Motor neuron (in vitro differentiated cells): Measurements from ENCODE around the gene ATP2A3. TPM values are rescaled to one million over a fixed set of nuclear protein-coding genes. Genes with fewer than 3 reads are reported as not detected.
"Not testable (repeated sequence)": the region's sequence is repeated elsewhere in the genome, so short reads cannot be mapped to it uniquely, and the experiment has no call there.

ENCODE experiments used
- ATAC-seq, 8 experiments: fragments of 200-7000 bp; cut with Tn5 transposase; replicated peaks in 6 of 8; 2 replicates each; pipeline ENCODE4 v1.8.0; 2021; ENCODE audit warnings: mild to moderate bottlenecking in 8 of 8, moderate library complexity in 8 of 8
- H3K27ac ChIP-seq, 2 donors: fragments of 250-450 bp; sonication (Bioruptor Pico); 2 replicates each; pipeline ENCODE4 v1.9.0; 2021; ENCODE audit warnings: antibody characterized with exemption in 2 of 2, mild to moderate bottlenecking in 2 of 2, moderate library complexity in 1 of 2
- H3K4me1 ChIP-seq, 2 donors: fragments of 250-450 bp; sonication (Bioruptor Pico); replicated peaks in 1 of 2; 2 replicates each; pipeline ENCODE4 v1.6.1; 2021; ENCODE audit warnings: antibody characterized with exemption in 2 of 2, mild to moderate bottlenecking in 2 of 2, moderate library complexity in 1 of 2
- H3K4me3 ChIP-seq, 5 donors: fragments of 250-450 bp; sonication (Bioruptor Pico); 2 replicates each; pipeline ENCODE4 v1.9.0; 2021; ENCODE audit warnings: antibody characterized with exemption in 5 of 5, mild to moderate bottlenecking in 5 of 5, moderate library complexity in 4 of 5
- WGBS, 10 experiments: fragments of 450-650 bp; shearing (Covaris generic); methylation state at CpG; one replicate each; pipeline ENCODE4 v1.0.0; 2022; 5-methylcytosine and 5-hydroxymethylcytosine counted together
- in situ Hi-C, 9 experiments: fragments of 400-800 bp; cut with MboI; loops; one replicate each; pipeline ENCODE4 v1.15.0; 2021; ENCODE audit warnings: low sequenced_read_pairs in 9 of 9, low pct_unique_long_range_greater_than_20kb in 2 of 9; ENCODE audit not compliant: unreplicated experiment in 9 of 9
- total RNA-seq, 8 experiments: library from RNA; unstranded; fragments of 300-600 nt; gene quantifications; 2 replicates each; pipeline versions ENCODE4 v1.2.3 to v1.2.4, GENCODE V29; 2022

The ATP2A3 gene
- total RNA-seq, 8 experiments from 2014 or later = 0.07 to 3.9 (median 1.00) TPM

DNA sequence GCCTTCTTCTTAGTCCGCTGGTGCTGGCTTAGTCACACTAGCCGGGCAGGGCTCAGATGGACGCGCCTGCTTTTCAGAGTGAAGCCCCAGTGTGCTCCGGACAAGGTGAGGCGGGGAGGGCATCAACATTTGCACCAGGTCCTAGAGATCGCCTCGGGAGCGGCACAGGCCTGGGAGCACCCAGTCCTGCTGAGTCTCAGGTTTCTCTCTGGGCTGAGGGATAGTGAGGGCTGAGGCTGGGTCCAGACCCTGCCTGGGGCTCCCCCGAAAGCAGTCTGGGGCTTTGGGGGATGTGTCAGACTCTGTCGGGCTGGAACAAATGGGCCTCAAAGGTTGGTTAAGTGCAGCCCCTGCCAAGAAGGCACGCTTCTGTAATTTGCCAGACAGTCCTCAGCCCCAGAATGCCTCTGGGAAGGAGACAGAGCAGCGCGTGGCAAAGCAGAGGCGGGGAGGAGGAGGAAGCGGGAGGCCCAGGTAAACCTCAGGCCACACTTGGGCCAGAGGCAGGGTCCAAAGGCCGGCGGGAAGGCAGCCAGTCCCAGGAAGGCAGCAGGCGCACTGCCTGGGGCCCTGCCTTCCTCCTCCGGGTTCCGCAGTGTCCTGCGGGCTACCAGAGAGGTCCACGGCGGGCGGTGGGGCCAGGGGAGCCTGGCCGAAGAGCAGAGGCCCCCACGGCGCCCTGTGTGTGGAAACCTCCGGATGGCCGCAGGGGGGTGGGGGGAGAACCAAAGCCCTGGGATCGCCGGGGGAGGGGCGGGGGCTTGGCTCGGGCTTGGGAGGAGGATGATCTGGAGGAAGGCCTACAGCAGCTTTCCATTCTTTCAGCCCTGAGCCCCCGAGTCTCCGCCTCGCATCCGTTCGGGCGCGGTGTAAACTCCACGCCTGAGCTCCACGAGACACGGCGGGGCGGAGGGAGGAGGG lies 39.5 kb upstream of the ATP2A3 start:
- no peaks in the 10 kb centered on the region for H3K4me1 ChIP-seq
- peak in 5 of 8 experiments; percentile 4 to 21 (median 16) for ATAC-seq
- no peak overlapping the region for H3K27ac ChIP-seq
- 75 to 100% (median 92%) methylated on average over 1 to 7 of the region's 46 CpGs; no CpG with 5 or more reads in 4 of the 10 experiments for WGBS, 10 experiments
- H3K4me3 ChIP-seq = no peak overlapping the region
- in situ Hi-C loops = loop anchor here in 1 of 9 experiments (10.0 kb wide), 1 partner anchor 89 kb away; the partner anchor contains the start of gene P2RX1

DNA sequence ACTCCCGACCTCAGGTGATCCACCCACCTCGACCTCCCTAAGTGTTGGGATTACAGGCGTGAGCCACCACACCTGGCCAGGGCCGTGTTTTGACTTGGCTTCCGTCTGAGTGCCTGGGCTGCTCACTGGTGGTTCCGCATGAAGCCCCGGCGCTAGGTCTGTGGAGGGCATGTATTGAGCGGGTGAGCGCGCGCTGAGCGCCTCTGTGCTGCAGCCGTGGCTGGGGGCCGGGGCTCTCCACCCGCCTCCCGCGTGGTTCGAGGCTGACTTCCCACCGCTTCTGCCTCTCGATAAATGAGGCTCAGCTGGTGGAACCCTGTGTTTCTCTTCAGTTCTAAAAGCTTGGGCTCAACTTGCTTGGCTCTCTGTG lies 38.9 kb upstream of the ATP2A3 start:
- no peak overlapping the region for H3K27ac ChIP-seq
- H3K4me3 ChIP-seq = no peak overlapping the region
- H3K4me1 ChIP-seq = no peaks in the 10 kb centered on the region
- in situ Hi-C loops = loop anchor here in 1 of 9 experiments (10.0 kb wide), 1 partner anchor 88 kb away; the partner anchor contains the start of gene P2RX1
- ATAC-seq = peak in 1 of 8 experiments; percentile 11
- WGBS, 10 experiments = 80 to 97% (median 94%) methylated on average over 1 to 7 of the region's 21 CpGs; no CpG with 5 or more reads in 5 of the 10 experiments

DNA sequence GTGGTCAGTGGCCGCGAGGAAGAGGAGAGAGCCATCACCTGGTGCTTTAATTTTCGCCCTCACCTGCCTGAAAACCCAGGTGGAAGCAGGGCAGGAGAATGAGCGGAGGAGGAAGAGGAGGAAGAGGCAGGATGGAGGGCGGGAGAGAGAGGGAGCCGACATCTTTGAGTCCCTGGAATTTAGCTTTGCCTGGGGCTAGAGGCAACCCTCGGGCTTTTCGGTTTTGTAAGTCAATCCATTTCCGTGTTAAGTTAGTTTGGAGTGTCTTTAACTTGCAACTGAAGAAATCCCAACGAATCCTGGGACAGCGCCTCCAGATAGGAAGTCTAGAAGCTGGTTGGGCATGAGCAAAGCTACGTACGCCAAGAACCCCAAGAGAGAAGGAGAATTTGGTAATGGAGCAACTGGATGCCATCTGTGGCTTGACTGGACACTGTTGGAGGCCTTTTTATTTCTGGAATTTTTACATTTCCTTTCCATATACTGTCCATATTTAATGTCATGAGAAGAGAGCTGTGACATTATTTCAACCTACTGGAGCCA lies 36.9 kb upstream of the ATP2A3 start:
- ATAC-seq = no peak
- 67 to 100% (median 80%) methylated on average over 1 to 5 of the region's 13 CpGs; no CpG with 5 or more reads in 2 of the 10 experiments for WGBS, 10 experiments
- no peaks in the 10 kb centered on the region for H3K4me1 ChIP-seq
- H3K27ac ChIP-seq = no peak overlapping the region
- H3K4me3 ChIP-seq = no peak overlapping the region
- in situ Hi-C loops = loop anchor here in 1 of 9 experiments (10.0 kb wide), 1 partner anchor 86 kb away; the partner anchor contains the start of gene P2RX1

DNA sequence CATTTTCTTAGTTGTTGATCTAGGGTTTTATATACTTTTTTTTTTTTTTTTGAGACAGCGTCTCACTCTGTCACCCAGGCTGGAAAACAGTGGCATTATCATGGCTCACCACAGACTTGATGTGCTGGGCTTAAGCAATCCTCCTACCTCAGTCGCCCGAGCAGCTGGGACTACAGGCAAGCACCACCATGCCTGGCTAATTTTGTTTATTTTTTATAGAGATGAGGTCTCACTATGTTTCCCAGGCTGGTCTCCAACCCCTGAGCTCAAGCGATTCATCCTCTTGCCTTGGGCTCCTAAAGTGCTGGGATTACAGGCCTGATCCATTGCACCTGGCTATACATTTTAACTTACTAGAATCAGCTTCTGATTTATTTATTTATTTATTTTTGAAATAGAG lies 34.2 kb upstream of the ATP2A3 start:
- ATAC-seq = no peak

DNA sequence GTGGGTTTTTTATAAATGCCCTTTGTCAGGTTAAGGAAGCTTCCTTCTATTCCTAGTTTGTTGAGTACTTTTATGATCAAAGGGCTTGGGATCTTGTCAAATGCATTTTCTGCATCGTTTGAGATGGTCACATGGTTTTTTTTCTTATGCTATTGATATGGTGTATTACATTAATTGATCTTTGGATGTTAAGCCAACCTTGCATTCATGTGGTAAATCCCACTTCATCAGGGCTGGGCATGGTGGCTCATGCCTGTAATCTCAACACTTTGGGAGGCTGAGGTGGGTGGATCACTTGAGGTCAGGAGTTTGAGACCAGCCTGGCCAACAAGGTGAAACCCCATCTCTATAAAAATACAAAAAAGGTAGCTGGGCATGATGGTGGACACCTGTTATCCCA lies 30.8 kb upstream of the ATP2A3 start:
- WGBS, 10 experiments = 0 to 60% (median 39%) methylated on average over 1 of the region's 1 CpG; no CpG with 5 or more reads in 4 of the 10 experiments
- Histone ChIP-seq H3K4me3 (no peak overlapping the region), H3K27ac (no peak overlapping the region), H3K4me1 (no peaks in the 10 kb centered on the region)
- in situ Hi-C loops = no loop called here
- no peak for ATAC-seq

More for the DNA sequence above, 34.2 kb upstream of the ATP2A3 start:
- WGBS, 10 experiments = 47 to 100% (median 90%) methylated on average over 1 to 4 of the region's 4 CpGs
- no peak overlapping the region for H3K27ac ChIP-seq
- no peaks in the 10 kb centered on the region for H3K4me1 ChIP-seq
- no peak overlapping the region for H3K4me3 ChIP-seq
- in situ Hi-C loops = no loop called here

DNA sequence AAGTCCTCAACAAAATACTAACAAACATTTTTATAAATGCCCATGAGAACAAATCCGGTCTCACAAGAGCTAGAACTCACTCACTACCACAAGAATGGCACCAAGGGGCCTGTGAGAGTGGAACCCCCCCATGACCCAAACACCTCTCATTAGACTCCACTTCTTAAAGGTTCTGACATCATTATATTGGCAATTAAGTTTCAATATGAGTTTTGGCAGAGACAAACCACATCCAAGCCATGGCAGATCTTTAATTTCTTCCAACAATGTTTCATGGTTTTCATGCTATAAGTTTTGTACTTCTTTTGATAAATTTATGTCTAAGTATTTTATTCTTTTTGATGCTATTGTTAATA lies 30.0 kb upstream of the ATP2A3 start:
- in situ Hi-C loops = no loop called here
- H3K4me1 ChIP-seq = no peaks in the 10 kb centered on the region
- no peak overlapping the region for H3K4me3 ChIP-seq
- no peak overlapping the region for H3K27ac ChIP-seq
- 40 to 83% (median 75%) methylated on average over 1 of the region's 1 CpG; no CpG with 5 or more reads in 5 of the 10 experiments for WGBS, 10 experiments
- no peak for ATAC-seq

DNA sequence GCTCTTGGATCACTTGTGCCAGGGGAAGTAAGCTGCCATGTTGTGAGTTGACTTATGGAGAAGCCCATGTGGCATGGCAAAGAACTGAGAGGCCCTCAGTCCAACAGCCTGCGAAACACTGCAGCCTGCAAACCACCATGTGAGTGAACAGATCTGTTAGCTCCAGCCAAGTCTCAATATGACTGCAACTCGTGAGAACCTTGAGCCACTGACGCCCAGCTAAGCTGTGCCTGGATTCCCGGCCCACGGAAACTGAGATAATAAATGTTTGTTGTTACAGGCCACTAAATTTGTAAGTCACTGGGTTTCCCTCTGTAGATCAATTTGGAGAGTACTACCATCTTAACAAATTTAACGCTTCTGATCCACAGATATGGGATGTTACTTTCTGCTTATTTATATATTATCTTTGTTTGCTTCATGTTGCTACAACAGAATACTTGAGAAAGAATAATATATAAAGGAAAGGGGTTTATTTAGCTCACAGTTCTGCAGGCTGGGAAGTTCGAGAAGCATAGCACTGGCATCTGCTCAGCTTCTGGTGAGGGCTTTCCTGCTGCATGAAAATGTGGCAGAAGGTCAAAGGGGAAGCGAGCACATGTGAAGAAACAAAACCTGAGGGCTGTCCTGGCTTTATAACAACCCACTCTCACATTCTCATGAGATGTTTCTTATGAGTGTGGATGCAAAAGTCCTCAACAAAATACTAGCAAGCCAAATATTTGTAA lies 29.4 kb upstream of the ATP2A3 start:
- no peak for ATAC-seq
- Histone ChIP-seq H3K4me1 (no peaks in the 10 kb centered on the region), H3K4me3 (no peak overlapping the region), H3K27ac (no peak overlapping the region)
- in situ Hi-C loops = no loop called here
- WGBS, 10 experiments = 19 to 100% (median 76%) methylated on average over 1 to 8 of the region's 8 CpGs

DNA sequence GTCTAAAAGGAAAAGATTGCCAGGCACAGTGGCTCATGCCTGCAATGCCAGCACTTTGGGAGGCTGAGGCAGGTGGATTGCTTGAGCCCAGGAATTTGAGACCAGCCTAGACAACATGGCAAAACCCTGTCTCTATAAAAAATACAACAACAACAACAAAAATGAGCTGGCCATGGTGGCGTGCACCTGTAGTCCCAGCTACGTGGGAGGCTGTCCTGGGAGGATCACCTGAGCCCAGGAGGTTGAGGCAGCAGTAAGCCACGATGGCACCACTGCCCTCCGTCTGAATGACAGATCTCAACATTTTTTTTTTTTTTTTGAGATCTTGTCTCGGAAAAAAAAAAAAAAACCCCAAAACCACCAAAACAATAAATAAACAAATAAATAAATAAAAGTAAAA lies 28.1 kb upstream of the ATP2A3 start:
- no peak overlapping the region for H3K27ac ChIP-seq
- WGBS, 10 experiments = 47 to 97% (median 77%) methylated on average over 1 to 5 of the region's 5 CpGs; no CpG with 5 or more reads in 3 of the 10 experiments
- H3K4me3 ChIP-seq = no peak overlapping the region
- ATAC-seq = no peak
- H3K4me1 ChIP-seq = no peaks in the 10 kb centered on the region
- in situ Hi-C loops = no loop called here

DNA sequence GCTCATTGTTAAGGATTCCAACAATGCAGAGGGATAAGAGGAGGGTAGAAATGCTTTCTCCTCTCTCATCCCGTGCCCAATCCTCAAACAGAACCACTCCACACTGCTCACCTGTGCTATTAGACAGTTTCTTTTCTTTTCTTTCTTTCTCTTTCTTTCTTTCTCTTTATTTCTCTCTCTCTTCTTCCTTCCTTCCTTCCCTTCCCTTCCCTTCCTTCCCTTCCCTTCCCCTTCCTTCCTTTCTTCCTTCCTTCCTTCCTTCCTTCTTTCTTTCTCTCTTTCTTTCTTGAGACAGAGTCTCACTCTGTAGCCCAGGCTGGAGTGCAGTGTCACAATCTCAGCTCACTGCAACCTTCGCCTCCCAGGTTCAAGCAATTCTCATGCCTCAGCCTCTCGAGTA lies 27.5 kb upstream of the ATP2A3 start:
- 0 to 93% (median 81%) methylated on average over 1 to 3 of the region's 3 CpGs; no CpG with 5 or more reads in 1 of the 10 experiments for WGBS, 10 experiments

DNA sequence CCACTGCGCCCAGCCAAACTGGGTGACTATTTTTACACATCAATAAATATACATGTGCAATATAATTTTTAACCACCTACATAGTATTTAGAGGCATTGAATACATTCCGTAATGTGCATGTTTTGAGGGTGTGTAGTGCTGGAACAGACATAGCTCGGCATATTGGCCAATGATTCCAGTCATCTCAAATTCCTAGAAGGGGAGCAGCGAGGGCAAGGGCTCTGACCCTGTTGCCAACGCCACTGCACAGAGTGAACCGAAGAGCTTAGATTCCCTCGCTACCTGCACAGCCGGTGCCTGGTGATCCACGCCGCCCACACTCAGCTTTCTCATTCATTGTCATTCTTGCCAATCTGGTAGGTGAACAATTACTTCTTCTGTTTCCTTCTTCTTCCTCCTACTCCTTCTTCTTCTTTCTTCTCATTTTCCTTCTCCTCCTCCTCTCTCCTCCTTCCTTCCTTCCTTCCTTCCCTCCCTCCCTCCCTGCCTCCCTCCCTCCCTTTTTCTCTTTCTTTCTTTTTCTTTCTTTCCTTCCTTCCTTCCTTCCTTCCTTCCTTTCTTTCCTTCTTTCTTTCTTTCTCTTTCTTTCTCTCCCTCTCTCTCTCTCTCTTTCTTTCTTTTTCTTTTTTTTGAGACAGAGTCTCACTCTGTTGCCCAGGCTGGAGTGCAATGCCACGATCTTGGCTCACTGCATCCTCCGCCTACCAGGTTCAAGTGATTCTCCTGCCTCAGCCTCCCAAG lies 26.3 kb upstream of the ATP2A3 start:
- in situ Hi-C loops = no loop called here
- peak in 3 of 8 experiments; percentile 78 to 89 (median 85) for ATAC-seq
- Histone ChIP-seq H3K4me1 (no peaks in the 10 kb centered on the region), H3K27ac (no peak overlapping the region), H3K4me3 (no peak overlapping the region)
- 40 to 100% (median 89%) methylated on average over 1 to 6 of the region's 12 CpGs for WGBS, 10 experiments

More for the DNA sequence above, 27.5 kb upstream of the ATP2A3 start:
- H3K27ac ChIP-seq, H3K4me1 ChIP-seq, H3K4me3 ChIP-seq, ATAC-seq, in situ Hi-C loops: not testable (repeated sequence)

DNA sequence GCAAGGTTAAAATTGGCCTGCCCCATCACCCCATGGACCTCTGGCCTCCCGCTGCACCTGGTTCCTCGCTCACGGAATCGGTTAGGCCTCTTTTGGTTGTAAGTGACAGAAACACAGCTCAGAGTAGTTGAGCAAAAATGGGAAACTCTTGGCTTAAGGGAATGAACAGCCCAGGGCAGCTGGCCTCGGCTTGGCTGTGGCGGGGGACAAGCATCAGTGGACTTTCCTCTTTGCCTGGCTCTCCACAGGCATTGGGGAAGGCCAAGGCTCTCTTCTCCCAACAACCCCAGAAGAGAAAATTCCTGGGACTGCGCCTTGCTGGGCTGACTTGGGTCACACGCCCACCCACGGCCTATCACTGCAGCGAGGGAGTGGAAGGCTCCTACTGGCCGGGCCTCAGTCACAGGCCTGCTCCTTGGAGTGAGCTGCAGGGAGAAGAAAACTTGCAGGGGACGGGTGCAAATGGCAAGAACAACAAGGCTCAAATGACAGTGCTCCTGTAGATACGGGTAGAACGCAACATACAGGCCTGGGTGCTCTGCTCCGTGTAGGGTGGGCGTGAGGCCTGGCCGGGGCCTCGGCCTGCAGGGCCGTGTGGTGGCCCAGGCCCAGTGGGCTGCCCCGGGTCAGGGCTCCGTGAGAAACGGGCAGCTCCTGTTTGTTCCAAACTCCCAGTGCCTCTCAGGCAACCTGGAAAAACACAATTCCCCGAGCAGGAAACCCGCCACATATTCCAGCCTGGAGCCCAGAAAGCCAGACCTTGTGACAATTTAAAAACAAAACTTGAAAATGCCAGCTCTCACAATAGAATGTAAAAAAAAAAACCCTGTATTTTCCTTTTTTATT lies 25.0 kb upstream of the ATP2A3 start:
- in situ Hi-C loops = no loop called here

More for the DNA sequence above, 25.0 kb upstream of the ATP2A3 start:
- whole genome bisulfite sequencing, 10 experiments = 20 to 100% (median 86%) methylated on average over 1 to 14 of the region's 24 CpGs; no CpG with 5 or more reads in 1 of the 10 experiments
- H3K27ac ChIP-seq = no peak overlapping the region
- ATAC-seq = no peak
- H3K4me3 ChIP-seq = no peak overlapping the region
- no peaks in the 10 kb centered on the region for H3K4me1 ChIP-seq
